Stimulated activated CD8-positive, alpha-beta memory T cell treated with anti-CD3 and anti-CD28 coated beads, Interleukin-4, amount 100 ng/mL, for 4 hours (primary cell): ENCODE data around the gene TP53I11.

Experiments
- DNase-seq, 2 donors: peaks; one replicate each; pipeline ENCODE4 v3.0.0-alpha.2; 2020; ENCODE audit warnings: low read depth in 2 of 2, low spot score in 1 of 2

Gene TP53I11

DNA sequence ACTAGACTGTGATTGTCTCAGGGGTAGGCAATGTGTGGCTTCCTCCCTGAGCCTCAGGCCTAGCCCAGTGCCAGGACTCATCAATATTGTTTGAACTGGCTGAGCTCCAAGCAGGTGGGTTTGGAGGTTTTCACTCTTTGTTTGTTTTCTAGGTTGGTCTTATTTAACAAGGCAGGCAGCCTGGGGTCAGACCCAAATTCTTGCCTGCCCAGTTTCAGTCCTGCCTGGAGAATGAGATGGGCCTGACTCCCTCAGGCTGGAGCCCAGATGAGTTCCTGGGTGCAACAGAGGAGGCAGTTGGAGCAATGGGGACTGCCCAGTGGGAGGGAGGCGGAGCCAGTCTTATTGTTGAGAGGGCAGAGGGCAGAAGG is 28.3 kb upstream of the TP53I11 start:
- DNase-seq: no peak

DNA sequence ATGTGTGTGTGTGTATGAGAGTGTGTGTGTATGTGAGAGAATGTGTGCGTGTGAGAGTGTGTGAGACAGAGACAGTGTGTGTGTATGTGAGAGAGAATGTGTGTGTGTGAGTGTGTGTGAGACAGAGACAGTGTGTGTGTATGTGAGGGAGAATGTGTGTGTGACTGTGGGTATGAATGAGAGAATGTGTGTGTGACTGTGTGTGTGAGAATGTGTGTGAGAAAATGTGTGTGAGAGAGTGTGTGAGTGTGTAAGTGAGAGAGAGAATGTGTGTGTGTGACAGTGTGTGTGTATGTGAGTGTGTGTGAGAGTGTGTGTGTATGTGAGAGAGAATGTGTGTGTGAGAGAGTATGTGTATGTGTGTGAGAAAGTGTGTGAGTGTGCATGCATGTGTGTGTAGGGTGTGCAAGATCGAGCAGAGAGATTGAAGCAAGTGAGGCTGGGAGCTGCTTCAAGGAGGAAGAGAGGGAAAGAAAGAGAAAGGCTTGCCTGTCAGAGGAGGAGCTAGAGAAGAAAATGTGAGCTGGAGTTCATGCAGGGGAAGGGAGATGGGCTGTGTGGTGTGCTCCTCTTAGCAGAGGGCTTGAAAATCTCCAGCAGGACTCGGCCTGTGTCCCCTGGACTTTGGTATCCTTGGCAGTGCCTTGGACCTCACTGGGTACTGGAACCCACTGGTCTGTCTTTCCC is 27.7 kb upstream of the TP53I11 start:
- DNase-seq: no peak

DNA sequence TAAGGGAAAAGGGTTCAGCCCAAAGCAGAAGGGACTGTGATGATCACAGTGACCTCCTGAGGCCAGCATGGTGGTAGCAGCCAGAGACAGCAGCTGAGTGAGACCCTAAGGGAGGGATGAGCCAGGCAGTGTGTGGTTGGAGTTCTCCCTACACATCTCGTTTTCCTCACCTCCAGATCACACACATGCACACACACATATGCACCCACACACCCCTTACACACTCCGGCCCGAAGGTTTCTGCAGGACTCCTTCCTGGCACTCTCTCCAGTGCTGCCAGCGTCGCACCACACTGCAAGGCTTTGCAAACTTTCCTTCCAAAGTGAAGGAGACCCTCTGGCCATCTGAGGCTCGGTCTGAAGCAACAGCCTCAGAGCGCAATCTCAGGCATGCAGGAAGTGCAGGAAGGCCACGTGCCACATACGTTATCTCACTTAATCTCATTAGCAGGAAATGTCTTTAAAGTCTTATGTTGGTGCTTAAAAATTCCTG is 26.9 kb upstream of the TP53I11 start:
- no peak for DNase-seq

DNA sequence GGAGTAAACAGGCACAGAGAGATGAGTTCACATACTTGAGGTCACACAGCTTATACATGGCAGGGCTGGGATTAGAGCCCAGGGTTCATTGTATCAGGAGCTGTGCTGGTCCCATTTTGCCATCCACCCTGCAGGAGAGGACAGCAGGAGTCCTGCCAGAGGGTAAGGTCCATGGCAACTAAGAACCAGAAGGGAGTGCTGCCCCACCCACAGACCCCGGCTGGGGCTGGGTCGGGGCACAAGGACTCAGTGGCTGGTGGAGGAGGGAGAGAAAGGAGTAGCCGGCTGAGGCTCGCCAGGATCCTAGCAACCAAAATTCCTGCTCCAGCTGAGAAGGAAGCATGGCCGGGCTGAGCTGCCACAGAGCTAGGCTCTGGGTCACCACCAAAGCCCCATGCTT is 25.9 kb upstream of the TP53I11 start:
- no peak for DNase-seq

DNA sequence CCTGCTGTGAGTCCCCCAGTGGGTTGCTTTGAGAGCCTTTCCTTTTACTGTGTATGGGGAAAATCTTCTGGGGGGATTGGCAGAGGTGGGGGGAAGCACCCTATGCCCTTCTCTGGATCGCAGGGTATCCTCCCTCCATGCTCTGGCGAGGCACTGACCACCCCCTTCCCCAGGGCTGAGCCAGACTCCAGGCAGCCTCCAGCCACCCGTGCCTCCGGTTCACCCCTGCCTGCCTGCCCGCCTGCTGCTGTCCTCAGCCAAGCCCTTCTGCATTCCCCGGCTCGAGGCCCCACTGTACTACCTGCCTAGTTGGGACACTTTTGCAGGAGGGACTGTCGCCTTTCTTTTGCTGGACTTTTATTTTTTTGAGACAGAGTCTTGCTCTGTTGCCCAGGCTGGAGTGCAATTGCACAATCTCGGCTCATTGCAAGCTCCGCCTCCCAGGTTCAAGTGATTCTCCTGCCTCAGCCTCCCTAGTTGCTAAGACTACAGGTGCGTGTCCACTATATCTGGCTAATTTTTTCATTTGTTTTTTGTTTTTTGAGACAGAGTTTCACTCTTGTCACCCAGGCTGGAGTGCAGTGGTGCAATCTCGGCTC is 23.8 kb upstream of the TP53I11 start:
- no peak for DNase-seq

DNA sequence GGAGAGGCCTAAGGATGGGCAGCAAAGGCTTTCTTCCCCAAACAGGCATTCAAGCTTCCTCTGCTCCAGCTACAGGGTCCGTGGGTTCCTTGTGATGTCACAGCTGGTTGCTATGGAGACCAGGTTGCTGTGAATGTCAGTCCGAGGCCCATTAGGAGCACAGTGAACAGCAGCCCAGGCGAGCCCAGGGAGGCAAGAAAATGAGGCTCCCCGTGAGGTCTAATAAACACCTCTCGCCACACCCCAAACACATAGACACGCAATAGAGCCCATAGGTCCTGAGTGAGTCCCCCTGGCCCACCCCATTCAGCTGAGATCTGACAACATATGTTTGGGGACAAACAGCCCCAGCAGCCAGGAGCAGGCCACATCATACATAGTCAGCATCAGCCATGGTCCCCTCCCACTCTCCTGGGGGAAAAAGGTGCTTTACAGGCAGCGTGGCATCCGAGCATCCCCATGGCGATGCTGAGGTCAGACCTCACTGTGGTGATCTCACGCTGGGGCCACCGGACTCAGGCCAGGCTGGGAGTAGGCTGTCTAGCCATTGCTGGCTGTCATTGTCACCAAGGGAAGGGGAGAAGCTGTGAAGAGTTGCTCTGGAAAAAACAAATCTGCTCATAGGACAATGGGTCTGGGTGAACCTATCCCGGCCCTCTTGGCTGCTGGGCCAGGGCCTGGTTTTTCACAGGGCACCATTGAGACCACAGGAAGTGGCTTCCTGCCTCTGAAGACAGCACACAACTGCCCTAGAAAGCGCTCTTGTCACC is 23.1 kb upstream of the TP53I11 start:
- DNase-seq: no peak

DNA sequence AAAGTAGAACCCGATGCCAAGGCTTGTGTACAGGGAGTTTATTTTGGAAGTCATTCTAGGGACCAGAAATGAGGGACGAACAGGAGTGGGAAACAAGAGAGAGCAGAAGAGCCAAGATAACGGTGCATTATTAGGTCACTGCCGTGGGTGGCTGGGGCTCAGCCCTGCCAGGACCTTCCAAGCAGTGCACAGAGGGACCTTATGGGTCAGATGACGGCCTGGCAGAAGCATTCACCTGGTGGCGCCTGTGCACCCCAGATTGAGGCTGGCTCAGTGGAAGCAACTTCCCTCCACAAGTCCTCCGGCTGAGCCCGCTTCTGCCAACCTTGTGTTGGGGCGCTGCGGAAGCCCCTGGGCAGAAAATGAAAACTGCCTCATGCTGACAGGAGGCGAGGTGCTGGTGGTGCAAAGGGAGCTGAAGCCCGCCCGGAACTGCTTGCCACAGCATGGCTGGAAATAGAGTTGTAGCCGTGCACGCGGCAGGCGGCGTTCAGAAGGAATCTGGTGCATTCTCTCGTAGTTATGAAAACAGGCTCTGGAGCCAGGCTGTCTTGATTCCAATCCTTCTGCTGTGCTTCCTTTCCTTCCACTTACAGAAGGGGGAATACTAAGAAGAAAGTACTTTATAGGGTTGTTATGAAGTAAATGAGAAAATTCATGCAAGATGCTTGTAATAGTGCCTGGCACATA is 22.2 kb upstream of the TP53I11 start:
- no peak for DNase-seq

DNA sequence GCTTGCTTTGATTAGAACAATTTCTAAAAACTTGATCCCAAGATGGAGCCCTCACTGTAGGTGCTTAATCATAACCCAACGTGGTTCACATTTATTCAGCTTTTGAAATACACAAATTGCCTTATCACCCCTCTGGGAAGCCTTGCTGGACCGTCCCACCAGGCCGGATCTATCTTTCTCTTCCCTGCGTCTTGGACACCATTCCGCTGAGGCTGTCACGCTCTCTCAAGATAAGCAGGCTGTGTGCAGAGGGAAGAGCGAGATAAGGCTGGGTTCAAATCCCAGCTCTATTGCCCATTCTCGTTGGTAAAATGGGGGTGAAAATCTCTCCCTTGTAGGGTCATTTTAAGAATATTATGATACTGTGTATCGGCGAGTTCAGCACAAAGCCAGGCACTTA is 20.5 kb upstream of the TP53I11 start:
- no peak for DNase-seq

DNA sequence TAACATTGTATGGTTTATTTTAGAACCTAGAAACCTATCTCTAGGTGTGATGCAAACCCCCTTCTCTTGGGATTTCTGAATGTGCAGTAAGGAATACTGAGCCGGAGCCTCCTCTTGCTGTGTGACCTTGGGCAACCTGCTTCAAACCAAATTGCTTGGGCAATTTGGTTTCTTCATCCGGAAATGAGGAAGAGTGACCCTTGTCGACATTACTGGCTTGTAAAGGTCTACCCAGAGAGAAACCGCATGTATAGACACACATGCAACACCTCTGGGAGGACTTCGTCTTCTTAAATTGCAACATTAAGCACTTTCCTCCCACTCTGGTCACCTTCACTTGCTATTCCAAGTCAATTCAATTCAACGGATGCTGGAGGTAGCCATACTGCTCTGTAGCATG is 19.6 kb upstream of the TP53I11 start:
- no peak for DNase-seq

DNA sequence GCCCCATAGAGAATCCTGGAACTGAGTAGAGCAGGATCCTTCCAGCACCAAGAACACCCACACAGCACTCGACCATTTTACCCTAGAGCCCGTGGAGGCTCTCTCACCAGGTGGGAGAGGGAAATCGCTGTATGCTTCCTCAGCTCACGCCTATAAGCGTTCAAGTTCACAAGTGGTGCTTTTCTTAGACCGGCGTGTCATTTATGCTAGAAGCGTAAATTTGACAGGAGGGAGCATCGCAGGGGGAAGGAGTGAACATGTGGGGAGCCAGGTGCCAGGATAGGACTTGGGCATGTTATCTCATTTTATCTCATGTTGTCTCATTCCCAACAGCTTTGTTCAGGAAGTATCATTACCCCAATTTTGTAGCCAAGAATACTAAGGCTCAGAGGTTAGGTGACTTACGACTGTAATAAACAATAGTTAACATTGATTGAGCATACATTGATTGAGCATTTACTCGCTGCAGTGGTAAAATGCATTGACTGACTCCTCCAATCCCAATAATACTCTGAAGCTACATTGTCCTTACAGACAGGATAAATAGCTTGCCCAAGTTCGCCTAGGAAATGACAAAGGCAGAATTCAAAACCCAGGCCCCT is 19.1 kb upstream of the TP53I11 start:
- DNase-seq: no peak

DNA sequence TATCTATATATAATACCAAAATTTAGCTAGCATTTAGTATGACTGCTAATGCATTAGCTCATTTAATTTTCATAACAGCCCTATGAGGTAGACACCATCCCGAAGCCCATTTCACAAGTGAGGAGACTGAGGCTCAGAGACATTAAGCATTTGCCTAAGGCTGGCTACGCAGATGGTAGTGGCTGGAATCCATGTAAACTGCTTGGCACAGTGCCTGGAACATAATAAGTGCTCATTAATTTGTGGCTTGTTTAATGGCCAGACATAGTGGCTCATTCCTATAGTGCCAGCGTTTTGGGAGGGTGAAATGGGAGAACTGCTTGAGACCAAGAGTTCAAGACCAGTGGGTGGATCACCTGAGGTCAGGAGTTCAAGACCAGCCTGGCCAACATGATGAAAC is 17.8 kb upstream of the TP53I11 start:
- no peak for DNase-seq

DNA sequence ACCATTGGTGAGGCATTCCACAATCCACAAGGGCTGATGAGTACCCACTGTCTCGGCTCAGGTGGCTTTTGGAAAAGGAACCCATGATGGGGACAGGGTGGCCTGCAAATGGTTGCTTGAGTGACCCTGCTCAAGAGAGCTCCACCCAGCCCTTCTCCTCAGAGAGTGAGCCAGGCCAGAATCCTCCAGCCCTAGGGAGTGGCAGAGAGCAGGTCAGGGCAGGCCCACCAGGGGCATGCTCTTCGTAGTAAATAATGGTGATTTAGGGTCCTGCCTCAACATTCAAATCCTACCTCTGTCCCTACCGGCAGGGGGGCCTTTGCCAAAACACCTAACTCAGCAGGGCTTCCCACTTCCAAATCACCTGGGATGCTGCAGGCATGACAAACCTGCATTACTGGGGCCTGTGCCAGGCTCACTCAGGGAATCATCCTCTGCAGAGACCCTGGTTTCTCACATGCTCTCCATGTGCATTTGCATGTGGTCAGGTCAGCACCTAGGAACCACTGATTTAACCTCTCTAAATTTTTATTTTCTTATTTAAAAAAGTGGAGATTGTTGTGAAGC is 17.3 kb upstream of the TP53I11 start:
- no peak for DNase-seq

DNA sequence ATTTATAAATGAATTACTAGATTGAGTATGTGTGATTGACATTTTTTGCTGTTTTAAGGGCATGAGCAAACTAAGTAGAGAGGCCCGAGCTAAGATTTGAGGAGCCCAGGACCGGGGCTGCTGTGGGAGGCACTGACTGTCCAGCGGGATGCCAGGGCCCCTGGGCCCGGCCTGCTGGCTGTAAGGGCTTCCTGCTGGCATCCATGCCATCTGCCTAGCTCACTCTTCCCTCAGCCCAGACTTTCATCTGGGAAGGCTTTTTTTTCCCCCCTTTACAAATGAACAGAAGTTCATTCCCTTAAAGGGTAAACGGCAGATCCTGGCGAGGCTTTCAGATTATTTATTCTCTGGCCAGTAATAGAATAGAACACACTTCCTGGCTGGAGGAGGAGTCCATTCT is 16.0 kb upstream of the TP53I11 start:
- DNase-seq: no peak

DNA sequence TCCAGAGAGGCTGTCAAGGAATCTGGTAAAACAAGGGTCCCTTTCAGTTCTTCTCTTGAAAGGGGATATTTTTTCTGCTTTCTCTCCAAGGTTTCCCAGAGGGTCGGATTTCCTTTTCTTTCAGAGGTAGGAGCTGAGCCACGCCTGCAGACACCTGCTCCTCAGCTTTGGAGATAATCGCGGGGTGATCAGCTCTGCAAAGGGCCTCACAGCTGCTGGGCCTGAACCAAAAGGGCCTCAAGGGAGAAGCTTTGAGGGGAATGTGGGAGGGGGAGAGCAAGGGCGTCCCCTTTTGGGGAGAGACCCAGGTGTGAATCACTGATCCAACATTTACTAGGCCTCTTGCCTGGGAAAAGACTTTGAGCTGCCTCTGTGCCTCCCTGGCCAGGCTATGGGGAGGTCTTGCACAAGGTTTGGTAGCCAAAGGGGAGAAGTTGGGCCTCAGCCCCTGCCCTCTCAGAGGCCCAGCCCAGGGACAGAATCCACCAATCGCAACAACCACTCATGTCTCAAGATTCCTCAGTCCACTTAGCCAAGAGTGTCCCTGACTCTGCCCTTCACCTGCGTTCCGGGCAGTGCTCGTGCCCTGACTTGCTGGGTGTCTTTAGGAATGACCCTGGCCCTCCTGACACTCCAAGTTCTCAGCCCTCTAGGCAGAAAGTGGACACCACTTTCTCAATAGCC is 14.0 kb upstream of the TP53I11 start:
- no peak for DNase-seq

DNA sequence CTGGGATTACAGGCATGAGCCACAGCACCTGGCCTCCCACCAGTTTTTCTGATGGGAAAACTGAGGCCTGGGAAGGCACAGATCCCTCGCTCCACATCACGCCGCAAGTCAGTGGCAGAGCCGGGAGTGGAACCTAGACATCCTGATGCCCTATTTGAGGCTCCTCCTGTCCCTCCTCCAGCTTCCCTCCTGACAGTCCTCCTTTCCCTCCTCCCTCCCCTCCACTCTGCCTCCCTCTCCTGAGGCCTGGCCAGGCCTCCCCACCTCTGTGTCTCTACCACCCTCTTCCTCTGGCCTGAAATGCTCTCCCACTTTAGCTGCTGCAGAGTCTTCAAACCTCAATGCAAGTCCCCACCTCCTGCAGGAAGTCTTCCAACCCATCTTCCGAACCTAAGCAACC is 13.3 kb upstream of the TP53I11 start:
- no peak for DNase-seq

DNA sequence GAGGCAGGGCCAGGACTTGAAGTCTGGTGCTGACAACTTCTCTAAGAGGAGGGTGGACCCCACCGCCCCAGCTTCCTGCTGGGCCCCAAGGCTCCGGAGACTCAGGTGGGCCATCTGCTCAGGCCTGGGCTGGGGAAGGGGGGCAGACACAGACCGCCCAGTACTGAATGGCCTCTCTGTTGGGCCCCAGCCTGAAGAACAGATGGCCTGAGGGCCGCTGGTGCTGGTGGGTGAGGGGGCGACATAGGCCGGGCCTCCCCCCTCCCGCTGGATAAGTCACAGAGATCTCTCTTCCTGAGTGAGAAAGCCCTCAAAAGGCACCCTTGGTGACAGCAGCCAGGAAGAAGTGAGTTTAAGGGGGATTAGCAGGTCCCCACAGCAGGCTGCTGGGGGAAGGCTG is 12.5 kb upstream of the TP53I11 start:
- no peak for DNase-seq

DNA sequence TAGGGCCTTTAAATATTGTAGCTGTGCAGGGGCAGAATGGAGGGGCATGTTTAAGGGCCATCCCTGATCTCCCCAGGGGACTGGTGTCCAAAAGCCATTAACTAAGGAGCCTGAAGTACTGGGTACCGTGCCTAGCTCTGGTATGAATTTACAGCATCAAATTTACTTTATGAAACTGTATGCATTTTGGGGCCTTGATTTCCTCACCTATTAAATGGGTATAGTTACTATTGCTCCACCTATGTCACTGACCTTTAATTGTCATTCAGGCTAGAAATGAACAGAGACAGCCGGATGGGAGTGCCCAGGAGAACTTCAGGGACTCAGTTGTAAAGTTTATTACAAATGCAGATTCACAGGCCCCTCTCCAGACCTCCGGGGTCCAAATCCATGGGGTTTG is 11.8 kb upstream of the TP53I11 start:
- no peak for DNase-seq

DNA sequence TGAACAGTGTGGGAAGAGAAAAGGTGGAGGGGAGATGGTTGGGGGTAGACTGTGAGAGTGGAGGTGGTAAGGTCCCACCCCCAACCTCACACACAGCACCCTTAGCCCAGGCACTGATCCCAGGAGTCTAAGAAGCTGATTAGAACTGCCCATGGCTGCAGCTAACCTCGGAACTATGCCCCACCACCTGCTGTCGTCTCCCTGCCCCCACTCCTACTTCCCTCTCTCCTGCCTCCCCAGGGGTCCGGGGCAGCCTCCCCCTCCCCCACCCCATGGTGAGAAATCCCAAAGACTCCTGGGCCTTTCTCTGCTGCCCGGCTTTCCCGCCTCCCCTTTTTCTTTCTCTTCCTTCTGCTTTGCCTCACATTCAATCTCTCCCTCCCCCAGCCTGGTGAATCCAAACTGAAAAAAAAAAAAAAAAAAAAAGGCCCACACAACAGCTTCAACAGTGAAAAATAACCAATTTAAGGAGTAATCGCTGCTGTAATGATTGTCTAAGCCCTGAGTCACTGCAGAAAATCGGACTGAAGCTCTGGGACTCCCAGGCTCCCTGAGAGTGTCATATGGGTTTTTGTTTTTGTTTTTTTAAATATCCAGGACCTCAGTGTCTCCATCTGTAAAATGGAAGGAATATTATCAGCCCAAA is 9.6 kb upstream of the TP53I11 start:
- no peak for DNase-seq

DNA sequence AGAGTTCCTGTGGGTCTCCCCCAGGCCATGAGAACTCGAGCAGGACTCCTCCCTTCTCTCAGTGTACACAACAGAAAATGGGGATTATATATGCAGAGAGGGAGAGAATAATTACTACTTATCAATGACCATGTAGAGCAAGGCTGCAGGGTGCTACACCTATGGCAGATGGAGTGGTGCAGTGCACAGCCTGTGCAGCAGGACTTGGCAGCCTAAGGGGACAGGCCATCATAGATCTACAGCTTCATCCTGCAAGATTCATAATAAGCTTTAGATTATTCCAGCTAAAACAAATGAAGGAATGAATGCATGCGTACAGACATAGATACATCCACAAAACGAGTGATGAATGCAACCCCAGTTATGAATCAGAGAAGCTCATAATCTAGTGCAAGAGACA is 8.4 kb upstream of the TP53I11 start:
- DNase-seq: no peak
